ENCODE data around the gene KIAA0930. TPM values are rescaled to one million over a fixed set of nuclear protein-coding genes. Genes with fewer than 3 reads are reported as not detected.

Gene KIAA0930
- total RNA-seq, 1 experiment from 2014 or later, result 54.8 TPM

DNA sequence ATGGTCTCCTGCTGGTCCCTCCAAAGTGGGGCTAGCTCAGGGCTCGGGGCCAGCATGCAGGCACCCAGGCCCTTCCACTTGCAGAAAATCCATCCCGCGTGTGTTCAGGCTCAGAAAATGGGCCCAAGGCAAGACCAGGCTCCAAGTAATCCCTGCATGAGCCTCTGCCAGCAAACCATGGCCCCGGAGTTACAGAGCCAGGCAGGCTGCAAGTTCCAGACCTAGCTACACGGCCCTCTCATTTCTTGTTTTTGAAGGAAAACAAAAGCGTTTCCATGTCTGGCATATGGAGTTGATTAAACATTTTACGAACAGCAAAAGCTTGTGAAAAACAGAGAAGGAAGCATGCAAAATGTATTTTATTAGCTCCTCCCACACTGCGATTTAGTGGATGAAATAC, 29.7 kb downstream of the KIAA0930 start:
- ChIA-PET CTCF (no interaction called here), POLR2A (ENCODE audit: low non-redundant PET) (interaction anchor here (0.6 kb wide), 1 partner anchor 27 kb away, joined by 5 read pairs; no protein-coding TSS in a partner anchor)
- H3K36me3 ChIP-seq (ENCODE audit: insufficient read depth, low read length, poor library complexity, severe bottlenecking), result no peaks in the 10 kb centered on the region
- no peak for DNase-seq (ENCODE audit: low spot score)
- H3K4me3 ChIP-seq (ENCODE audit: low read depth, low read length, poor library complexity, severe bottlenecking), result no peak overlapping the region
- H3K4me1 ChIP-seq (ENCODE audit: insufficient read depth, low read length, poor library complexity, severe bottlenecking), result peaks cover 26% of the 10 kb centered on the region
- intact Hi-C loops (cut with micrococcal nuclease; ENCODE audit: unreplicated experiment), result no loop called here
- no TSS peak for BruUV-seq (replicated peaks)
- H3K27ac ChIP-seq (ENCODE audit: low read depth, low read length, poor library complexity, severe bottlenecking), result no peak overlapping the region
- no peaks in the 10 kb centered on the region for H3K27me3 ChIP-seq (replicated peaks; ENCODE audit: insufficient read depth, low read depth, low read length, poor library complexity)
- H3K9me3 ChIP-seq (ENCODE audit: low read depth, low read length, poor library complexity, severe bottlenecking), result no peaks in the 10 kb centered on the region
- TF ChIP-seq, protein P1, sequence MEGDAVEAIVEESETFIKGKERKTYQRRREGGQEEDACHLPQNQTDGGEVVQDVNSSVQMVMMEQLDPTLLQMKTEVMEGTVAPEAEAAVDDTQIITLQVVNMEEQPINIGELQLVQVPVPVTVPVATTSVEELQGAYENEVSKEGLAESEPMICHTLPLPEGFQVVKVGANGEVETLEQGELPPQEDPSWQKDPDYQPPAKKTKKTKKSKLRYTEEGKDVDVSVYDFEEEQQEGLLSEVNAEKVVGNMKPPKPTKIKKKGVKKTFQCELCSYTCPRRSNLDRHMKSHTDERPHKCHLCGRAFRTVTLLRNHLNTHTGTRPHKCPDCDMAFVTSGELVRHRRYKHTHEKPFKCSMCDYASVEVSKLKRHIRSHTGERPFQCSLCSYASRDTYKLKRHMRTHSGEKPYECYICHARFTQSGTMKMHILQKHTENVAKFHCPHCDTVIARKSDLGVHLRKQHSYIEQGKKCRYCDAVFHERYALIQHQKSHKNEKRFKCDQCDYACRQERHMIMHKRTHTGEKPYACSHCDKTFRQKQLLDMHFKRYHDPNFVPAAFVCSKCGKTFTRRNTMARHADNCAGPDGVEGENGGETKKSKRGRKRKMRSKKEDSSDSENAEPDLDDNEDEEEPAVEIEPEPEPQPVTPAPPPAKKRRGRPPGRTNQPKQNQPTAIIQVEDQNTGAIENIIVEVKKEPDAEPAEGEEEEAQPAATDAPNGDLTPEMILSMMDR (conservative IDR thresholded peaks at IDR 0.05; ENCODE audit: low read depth, low read length), result no peak
- no peak for TF ChIP-seq EZH2 (IDR thresholded peaks at IDR 0.05; ENCODE audit: borderline replicate concordance, low read depth, low read length, poor library complexity, severe bottlenecking)

GRCh38 chr22:45210577-45210976, 30.1 kb downstream of the KIAA0930 start:
- ChIA-PET CTCF (no interaction called here), POLR2A (ENCODE audit: low non-redundant PET) (no interaction called here)
- H3K36me3 ChIP-seq (ENCODE audit: insufficient read depth, low read length, poor library complexity, severe bottlenecking), result no peaks in the 10 kb centered on the region
- no peaks in the 10 kb centered on the region for H3K9me3 ChIP-seq (ENCODE audit: low read depth, low read length, poor library complexity, severe bottlenecking)
- H3K4me3 ChIP-seq (ENCODE audit: low read depth, low read length, poor library complexity, severe bottlenecking), result no peak overlapping the region
- peaks cover 26% of the 10 kb centered on the region for H3K4me1 ChIP-seq (ENCODE audit: insufficient read depth, low read length, poor library complexity, severe bottlenecking)
- intact Hi-C loops (cut with micrococcal nuclease; ENCODE audit: unreplicated experiment), result no loop called here
- H3K27ac ChIP-seq (ENCODE audit: low read depth, low read length, poor library complexity, severe bottlenecking), result no peak overlapping the region
- no peaks in the 10 kb centered on the region for H3K27me3 ChIP-seq (replicated peaks; ENCODE audit: insufficient read depth, low read depth, low read length, poor library complexity)
- no TSS peak for BruUV-seq (replicated peaks)
- TF ChIP-seq, protein P1 (conservative IDR thresholded peaks at IDR 0.05; ENCODE audit: low read depth, low read length), result no peak
- no peak for TF ChIP-seq EZH2 (IDR thresholded peaks at IDR 0.05; ENCODE audit: borderline replicate concordance, low read depth, low read length, poor library complexity, severe bottlenecking)
- DNase-seq (ENCODE audit: low spot score), result no peak

DNA sequence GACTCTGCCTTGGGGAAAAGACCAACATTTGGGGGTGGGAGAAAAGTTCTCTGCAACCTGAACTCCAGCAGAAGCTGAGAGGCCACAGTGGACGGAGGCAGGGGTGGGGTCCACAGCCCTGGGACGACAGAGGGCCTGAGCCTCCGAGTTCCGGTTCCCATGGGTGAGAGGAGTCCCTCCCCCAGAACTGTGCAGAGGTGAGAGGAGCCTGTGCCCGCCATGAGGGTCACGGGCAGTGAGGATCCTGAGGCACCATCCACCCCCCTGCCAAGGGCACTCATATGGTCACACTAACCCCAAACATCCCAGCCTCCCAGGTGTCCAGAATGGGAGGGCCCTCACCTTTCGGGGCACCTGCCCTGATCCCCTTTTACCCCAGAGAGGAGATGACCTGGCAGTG, 30.5 kb downstream of the KIAA0930 start:
- no peaks in the 10 kb centered on the region for H3K36me3 ChIP-seq (ENCODE audit: insufficient read depth, low read length, poor library complexity, severe bottlenecking)
- ChIA-PET CTCF (no interaction called here), POLR2A (ENCODE audit: low non-redundant PET) (no interaction called here)
- no peak overlapping the region for H3K27ac ChIP-seq (ENCODE audit: low read depth, low read length, poor library complexity, severe bottlenecking)
- no peak overlapping the region for H3K4me3 ChIP-seq (ENCODE audit: low read depth, low read length, poor library complexity, severe bottlenecking)
- H3K4me1 ChIP-seq (ENCODE audit: insufficient read depth, low read length, poor library complexity, severe bottlenecking), result peaks cover 26% of the 10 kb centered on the region
- H3K9me3 ChIP-seq (ENCODE audit: low read depth, low read length, poor library complexity, severe bottlenecking), result no peaks in the 10 kb centered on the region
- intact Hi-C loops (cut with micrococcal nuclease; ENCODE audit: unreplicated experiment), result no loop called here
- DNase-seq (ENCODE audit: low spot score), result no peak
- no peak for TF ChIP-seq EZH2 (IDR thresholded peaks at IDR 0.05; ENCODE audit: borderline replicate concordance, low read depth, low read length, poor library complexity, severe bottlenecking)
- TF ChIP-seq, protein P1 (conservative IDR thresholded peaks at IDR 0.05; ENCODE audit: low read depth, low read length), result no peak
- no peaks in the 10 kb centered on the region for H3K27me3 ChIP-seq (replicated peaks; ENCODE audit: insufficient read depth, low read depth, low read length, poor library complexity)
- no TSS peak for BruUV-seq (replicated peaks)

Data from A673 (cell line).